ENCODE measurements around the gene MYO16.
"Not testable (repeated sequence)": the region's sequence is repeated elsewhere in the genome, so short reads cannot be mapped to it uniquely, and the experiment has no call there.

The MYO16 gene

DNA sequence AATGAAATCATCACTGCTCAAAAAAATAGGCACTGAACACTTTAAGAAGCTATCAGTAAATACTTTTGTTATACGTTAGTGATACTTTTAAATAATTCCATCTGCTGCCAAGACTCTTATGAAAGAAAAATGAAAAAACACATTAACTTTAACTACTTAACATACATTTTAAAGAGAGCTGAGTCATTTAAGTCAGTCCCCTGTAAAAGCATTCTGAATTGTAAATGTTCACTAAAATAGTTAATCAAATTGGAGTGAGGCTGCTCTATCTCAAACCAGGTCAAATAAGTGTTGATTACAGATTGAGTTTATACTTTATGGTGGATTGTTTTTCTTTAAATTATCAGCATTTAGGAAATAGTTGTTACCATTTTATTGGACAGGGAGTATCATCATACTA lies 274.2 kb downstream of the MYO16 start:
- DNase-seq: no peak

DNA sequence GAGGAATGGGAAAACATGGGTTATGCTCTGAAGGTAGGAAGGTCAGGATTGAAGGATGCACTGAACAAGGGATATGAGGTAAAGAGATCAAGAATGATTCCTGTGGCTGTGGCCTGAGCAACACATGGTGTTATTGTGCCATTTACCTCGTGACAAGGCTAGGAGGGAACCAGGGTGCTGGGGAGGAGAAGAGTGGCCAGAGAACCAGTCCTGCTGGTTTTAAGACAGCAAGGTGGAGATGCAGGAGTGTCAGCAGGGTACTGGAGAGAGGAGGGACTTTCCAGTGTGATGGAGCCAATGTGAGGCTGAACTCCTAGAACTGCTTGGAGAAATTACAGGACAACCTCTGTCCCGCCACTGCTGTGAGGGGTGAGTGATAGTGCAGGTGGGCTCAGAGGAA lies 282.4 kb downstream of the MYO16 start:
- no peak for DNase-seq

DNA sequence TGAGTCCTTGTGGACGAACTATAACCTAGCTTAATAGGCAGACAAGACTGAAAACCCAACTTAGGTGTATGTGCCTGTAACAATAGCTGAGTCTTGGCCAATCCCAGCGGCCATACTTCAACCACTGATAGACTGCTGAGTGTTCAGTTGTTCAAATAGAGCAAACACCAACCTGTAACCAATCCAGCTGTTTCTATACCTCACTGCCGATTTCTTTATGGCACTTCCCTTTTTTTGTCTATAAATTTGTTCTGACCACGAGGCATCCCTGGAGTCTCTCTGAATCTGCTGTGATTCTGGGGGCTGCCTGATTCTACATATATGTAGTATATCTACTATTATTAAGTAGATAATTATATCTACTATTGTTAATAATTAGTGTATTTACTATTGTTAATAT lies 284.3 kb downstream of the MYO16 start:
- not testable (repeated sequence) for DNase-seq

DNA sequence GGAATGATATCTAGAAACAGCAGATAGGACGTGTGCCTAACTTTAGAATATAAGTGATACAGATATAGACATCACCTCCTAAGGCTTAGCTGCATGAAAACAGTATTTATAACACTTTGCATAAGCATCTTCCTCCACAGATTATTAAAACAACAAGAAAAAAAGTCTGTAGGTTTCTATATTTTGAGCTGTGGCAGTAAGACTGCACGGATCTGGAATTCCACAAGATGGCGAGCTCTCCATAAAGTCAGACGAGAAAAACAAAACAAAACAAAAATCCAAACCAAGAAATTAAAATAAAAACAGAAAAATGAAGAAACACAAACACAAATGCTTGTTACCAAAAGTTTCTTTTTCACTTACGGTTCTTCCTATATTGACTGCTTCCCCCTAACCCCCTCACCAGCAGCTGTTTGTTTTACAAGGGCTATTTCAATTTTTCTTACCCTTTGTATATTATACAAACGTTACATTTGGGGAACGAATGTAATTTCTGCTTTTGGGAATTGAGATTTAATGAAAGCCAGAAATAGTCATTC lies 285.8 kb downstream of the MYO16 start:
- no peak for DNase-seq

DNA sequence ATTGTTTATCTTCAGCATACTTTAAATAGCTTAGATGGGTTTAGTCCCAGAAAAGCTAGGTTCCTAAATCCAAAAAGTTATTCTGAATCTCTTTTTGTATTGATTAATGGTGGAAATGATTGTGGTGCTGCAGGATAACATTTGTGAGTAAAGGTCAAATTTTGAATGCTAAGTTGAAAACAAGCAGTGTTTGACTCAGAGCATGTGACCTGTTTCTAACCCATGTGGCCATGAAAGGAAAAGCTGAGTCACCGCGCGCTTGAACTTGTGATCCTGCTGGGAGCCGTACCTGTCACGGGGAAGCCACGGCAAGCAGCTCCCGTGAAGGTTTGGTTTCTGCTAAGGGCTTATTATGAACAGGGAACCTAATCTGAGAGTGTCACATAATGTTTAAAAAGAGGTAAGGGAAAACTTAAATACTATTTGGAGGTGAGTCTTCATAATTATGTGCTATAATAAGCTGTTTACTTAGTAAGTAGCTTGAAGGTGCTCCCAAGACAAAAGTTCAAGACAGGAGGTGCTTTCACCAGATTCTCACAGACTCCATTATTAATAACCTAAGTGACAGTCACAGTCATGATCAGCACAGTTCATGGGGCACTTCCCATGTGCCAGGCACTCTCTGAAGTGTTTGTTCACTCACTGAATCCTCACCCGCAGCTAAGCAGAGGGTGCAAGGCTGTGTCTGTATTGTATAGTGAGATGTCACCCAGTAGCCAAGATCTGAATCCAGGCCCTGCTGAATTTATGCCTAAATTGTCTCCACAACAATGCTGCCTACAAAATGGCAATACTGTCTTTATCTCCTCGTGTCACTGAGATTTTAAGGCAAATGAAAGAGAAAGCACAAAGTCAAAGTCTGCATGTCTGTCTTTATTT lies 286.5 kb downstream of the MYO16 start:
- DNase-seq: peak; percentile 67

DNA sequence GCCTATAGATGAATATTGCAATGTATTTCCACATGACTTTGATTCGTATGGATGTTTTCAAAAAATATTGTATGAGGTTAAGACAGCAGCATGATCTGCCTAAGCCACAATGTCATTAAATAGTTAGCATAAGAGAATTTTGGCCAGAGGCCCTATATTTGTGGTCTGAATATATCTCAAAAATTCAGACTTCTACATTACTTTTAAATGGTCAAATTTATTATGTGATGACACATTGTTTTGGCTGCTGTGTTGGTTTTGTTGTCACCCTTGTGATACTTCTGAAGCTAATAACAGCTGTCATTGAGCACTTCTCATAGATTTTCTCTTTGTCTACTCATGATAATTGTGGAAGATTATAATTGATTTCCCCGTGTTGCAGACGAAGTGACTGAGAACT lies 288.2 kb downstream of the MYO16 start:
- no peak for DNase-seq

DNA sequence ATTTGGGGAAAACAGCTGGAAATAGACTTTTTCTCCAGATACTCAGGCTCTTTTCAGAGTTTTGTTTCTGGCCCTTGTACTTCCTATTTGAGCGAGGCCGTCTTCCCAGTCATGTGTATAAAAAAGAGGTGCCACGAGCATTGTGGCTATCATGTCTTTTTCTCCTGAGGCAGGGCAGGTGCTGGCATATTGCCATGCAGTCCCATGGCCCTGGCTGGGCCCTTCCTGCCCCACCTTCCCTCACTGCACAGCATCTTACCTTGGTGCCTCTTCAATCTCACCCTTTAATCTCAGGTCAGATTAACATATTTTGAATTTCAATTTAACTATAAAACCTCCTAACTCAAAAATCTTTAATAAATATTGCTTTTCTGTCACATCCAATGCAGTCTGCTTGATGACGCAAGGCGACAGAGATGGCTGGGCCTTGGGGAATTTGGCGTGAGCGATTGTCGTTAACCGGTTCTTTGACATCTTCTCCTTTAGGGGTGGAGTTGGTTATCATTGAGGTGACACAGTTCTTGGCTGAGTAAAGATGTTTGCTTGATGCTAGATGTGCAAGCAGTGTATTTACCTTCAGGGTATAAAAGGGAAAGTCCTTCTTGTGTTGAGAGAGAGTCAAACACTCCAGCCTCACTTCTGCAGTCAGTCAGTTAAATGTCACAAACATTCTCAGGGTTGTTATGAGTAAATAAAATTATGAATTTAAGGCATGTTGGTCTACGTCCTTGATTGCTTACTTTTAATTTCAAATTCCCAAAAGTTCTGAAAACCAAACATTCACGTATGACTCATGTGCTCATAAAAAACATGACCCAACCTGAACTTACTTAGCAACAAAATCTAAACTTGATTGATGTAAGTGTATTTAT lies 289.9 kb downstream of the MYO16 start:
- DNase-seq: no peak

DNA sequence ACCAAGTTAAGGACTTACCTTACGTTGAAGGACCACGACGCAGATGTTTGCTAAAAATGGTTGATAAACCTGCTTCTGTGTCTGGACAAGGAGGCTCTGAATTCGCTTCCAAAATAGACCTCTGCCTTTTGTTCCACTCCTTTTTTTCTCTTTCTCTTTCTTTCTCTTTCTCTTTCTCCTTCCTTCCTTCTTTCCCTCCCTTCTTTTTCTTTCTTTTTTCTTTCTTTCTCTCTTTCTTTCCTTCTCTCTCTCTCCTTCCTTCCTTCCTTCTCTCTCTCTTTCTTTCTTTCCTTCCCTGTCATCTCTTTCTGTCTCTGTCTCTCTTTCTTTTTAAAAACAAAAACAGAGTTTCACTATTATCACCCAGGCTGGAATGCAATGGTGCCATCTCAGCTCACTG lies 290.7 kb downstream of the MYO16 start:
- DNase-seq: no peak

DNA sequence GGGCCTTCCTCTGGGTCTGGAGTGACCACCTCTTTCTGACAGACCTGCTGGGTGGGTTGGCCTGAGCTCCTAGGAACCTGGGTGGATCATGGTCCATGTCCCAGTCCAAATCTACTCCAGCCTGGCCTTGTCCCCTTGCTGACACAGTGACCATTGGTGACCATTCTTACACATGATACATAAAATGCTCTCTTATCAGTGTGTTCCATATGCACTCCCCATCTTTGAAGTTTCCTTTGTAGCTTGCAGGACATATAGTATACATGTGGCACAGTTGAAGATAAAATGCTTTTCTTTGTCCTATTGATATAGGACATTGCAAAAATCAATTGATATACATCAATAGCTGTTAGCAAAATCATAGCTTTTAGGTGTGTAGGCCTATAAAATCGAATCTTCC lies 291.8 kb downstream of the MYO16 start:
- no peak for DNase-seq

DNA sequence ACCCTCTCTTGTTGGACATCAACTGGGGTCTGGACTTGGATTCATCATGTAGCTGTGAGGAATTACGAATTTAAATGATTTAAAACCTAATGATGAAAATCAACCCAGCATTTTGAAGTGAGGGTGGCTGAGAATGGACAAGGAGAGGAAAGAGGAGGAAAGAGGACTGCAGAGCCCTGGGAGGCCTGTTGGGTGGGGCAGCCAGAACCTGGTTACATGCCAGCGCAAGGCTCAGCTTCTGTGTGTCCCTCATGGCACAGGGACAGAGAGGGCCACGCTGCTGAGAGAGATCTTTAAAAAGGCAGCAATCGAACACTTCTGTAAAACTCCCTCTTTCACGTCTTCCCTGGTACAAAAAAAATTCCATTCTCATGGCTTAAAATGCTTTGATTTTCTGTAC lies 292.7 kb downstream of the MYO16 start:
- DNase-seq: no peak

DNA sequence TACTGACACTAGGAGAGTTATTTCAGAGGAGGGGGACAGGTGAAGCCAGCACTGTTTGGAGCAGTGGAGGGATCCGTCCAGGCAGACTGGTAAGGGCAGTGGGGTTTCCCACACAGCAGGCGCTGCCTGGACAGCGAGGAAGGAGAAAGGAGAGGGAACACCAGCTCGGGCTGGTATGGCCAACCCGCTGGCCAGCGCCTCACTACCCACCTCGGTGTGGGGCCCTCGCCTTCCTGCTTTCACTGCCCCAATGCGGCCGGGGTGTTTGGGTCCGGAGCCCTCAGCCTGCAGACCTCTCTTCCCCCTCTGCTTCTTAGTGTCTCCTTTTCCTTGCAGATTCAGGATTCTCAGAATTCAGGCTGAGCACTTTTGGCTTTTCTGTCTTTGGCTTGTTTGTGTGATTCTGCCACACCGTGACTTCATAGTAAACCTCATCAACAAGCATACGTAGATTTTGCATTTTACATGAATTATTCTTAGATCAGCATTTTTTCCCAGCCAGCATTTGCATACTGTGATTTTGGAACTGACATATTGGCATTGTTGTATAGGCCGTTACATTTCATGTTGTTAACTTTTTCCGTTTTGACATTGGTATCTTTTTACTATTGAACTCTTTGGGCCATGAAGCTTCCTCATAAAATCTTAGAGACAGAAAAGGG lies 294.1 kb downstream of the MYO16 start:
- no peak for DNase-seq

DNA sequence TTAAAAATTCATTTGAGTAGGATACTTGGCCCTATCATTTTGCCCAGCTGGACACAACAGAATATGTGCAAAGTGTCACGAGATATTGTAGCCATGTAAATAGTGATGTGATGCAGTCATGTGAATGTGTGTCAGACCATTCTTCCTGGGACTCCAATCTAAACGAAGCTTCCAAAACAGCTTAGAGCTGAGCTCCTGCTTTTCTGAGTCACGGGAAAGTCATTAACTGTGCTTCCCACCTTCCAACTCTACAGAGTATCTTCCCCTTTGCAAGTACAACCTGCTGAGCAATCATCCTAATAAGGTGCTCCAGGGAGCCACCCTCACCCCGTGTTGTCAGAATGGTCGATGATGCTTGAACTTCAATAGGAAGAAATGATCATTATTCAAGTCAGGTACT lies 294.7 kb downstream of the MYO16 start:
- DNase-seq: no peak

DNA sequence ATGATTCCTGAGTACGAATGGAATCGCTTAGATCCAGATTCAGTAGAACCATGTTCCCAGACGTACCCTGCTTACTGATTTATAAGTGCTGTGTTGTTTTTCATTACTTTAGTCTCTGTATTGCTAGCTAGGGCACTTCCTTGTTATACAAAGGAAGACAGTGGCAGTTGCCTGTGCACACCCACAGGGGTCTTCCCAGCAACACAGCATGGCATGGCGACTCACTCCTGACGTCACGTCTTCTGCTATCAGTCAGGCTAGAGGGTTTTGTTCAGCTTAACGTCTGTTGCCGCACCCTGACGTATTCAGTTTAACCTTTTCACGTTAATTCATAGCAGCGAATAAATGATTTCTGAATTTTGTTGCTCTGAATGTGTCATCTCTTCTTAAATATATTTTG lies 295.1 kb downstream of the MYO16 start:
- DNase-seq: no peak

DNA sequence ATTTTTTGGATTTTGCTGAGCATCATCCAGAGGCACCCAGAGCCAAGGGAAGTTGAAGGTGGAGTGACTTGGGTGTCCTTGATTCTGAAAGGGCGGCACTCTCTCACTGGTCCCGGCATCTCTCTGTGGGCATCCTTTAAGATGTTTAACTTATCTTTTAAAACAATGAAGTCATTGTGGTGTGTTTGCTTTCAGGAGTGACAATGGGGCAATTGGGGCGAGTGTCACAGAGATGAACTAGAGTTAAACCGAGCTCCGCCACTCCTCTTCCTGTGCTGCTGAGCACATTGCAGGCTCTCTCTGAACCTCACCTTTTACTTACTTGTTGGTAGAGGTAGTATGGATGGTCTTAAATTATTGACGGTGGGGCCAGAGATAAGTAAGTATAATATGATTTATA lies 295.7 kb downstream of the MYO16 start:
- DNase-seq: no peak

DNA sequence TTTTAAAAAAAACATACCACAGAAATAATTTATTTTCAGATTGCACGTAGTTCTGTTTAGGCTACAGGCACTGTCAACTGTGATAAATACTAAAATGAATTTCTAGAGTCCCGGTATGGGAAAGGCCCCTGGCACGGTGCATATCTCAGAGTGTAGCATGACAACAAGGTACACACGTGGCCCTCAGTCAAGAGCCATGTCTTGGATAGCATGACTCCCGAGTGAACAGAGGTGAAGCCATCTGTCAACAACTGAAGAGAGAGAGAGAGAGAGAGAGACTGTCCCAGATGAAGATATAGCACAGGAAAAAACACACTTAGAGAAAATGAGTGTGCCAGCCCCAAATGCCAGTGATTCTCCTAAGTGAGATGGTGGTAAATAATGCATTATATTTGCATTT lies 297.5 kb downstream of the MYO16 start:
- DNase-seq: no peak

DNA sequence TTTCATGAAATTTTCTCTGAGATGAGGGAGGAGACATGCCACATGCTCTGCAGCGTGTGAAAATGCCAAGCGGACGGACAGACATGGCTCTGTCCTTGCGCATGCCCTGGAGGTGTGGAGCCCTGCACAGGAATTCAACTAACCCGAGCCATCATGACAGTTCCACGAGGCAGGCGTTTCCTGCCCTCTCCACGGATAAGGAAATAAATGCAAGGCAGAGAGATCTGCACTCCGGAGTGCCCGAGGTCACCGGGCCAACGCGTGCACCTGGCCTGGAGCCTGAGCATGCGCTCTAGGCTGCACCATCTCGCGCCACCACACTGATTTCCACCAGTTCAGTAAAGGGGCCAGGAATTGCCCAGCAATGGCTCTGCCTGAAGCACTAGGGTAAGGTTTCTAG lies 298.2 kb downstream of the MYO16 start:
- DNase-seq: no peak

DNA sequence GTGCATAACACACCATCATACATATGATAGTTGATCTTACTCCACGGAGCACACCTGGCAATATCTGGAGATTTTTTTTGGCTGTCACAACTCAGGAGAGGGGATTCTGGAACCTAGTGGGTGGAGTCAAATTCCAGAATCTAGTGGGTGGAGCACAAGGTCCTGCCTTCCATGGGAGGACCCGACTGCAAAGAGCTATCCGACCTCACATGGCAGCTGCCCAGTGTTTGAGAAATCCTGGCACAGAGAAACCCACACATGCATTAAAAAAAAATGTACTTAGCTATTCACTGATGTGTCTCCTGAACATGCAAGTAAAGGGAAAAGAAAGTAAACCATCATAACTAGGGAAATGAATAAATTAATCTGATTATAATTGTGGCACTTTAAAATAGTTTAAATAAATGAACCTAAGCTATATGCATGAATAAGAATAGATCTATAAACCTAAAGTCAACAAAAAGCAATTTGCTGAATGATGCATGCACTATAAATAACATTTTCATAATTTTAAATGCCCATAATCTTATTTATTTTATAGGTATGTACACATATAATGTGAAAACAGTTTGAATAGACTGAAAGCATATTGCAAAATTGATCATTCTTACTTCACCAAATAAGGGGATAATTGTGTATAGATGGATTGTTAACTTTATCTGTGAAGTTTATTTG lies 300.3 kb downstream of the MYO16 start:
- DNase-seq: no peak

DNA sequence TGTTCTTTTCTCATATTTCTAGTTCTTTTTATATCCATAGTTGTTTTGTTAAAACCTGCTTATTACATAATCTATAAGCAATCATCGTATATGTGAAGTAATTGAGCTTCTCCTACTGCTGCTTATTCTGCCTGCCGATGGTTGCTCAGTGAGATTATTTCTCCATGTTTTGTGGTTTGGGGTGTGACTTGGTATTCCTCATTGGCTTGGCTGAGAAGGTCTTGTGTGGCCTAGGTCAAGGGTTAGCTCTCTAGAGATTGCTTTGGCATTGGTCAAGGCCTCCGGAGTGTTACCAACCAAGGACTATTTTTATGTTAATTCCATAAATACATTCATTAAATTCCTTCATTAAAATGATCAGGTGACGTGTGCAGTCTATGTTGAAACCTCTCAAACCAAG lies 302.8 kb downstream of the MYO16 start:
- no peak for DNase-seq

DNA sequence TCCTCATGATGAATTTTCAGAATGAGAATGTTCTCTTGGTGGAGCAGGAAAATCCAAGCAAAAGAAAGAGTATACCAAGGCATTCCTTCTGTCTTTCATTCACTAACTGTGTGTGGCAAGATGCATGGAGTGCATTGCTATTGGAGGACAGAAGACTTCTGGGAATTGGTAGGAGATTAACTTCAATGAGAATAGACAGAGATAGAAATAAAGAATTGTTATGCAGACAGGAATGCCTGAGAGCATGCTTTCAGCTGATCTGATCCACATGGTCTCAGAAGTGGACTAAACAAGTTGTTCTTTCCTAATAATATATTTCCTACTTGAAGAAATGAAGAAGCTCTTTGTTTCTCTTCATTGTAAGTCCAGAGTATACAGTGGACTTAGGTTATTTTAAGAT lies 303.6 kb downstream of the MYO16 start:
- no peak for DNase-seq

DNA sequence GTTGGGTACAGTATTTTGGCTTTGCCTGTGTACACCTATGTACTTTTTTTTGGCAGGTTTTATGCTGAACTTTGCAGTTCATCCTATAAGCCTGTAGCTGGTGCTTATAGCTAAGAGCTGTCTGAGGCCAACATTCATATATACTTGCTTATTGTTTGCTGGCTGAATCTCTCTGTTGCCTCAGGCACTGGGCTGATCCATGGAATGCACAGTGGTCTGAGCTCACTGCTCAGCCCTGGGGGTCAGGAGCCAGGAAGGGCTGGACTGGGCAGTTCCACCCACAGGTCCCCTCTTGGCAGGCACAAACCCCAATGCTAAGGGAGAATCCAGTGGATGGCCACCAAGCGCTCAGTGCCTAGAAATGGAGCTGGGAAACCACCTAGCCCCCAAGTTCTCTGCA lies 308.7 kb downstream of the MYO16 start:
- no peak for DNase-seq

DNA sequence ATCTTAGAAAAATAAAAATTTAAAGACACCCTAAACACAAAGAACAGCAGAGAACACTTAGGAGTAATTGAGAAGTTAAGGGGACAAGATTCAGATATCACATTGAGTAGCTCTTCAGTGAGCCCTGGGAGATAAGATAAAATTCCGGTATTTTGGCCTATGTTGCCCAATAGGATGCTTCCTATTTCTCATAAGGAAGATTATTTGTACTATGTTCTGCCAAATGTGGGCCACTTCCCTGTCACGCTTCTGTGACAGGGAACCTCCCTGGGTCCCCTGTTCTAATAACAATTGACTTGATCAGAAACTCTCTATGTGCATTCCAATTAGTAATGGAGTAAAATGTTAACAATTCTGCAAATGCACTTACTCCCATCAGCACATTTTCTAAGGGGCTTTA lies 310.7 kb downstream of the MYO16 start:
- no peak for DNase-seq

DNA sequence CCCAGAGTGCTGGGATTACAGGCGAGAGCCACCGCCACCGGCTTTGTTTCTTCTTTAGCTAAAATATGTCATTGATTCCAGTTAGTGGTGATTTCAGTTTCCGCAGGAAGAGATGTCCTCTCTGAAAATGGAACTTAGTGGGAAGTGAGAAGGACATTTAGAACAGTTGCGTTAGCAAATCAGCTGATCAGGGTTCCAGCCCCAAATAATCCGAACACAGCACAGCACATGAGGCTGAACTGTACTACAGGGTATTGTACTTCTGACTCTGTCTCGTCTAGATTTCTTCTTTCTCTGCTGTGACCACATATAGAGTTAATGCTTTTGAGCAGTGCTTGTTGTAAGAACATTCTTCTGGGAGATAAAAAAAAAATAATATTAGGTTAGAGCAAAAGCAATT lies 314.4 kb downstream of the MYO16 start:
- no peak for DNase-seq

DNA sequence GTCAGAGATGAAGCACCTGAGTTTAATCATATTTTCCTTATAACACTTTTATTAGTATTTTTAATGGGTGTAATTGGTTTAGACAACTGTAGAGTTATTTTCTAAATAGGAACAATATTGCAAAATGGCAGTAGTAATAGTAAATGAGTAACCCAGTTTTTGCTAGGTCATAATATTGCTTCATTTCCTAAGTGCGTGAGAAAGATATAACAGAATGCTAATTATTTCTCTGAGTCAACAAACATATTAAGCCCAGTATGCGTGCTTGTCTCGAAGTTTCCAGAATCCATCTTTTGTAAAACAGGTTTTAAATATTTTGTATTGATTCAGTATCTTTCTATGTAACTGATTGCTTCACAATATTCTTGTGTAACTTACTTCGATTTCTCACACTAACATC lies 315.3 kb downstream of the MYO16 start:
- no peak for DNase-seq
